HG03025 (cell line): ENCODE data around the gene KLHL21.

Source experiments
- ATAC-seq: cut with Tn5 transposase; IDR thresholded peaks from one replicate; pipeline ENCODE4 v1.9.1; 2021; ENCODE audit warnings: mild to moderate bottlenecking, moderate library complexity; ENCODE audit not compliant: unreplicated experiment, low FRiP score

KLHL21 gene

GRCh38 chr1:6627031-6627430 lies 24.4 kb upstream of the KLHL21 start:
- no peak for ATAC-seq

- ATAC-seq, result no peak
Observed at GRCh38 chr1:6625584-6626149, 23.0 kb upstream of the KLHL21 start.

DNA sequence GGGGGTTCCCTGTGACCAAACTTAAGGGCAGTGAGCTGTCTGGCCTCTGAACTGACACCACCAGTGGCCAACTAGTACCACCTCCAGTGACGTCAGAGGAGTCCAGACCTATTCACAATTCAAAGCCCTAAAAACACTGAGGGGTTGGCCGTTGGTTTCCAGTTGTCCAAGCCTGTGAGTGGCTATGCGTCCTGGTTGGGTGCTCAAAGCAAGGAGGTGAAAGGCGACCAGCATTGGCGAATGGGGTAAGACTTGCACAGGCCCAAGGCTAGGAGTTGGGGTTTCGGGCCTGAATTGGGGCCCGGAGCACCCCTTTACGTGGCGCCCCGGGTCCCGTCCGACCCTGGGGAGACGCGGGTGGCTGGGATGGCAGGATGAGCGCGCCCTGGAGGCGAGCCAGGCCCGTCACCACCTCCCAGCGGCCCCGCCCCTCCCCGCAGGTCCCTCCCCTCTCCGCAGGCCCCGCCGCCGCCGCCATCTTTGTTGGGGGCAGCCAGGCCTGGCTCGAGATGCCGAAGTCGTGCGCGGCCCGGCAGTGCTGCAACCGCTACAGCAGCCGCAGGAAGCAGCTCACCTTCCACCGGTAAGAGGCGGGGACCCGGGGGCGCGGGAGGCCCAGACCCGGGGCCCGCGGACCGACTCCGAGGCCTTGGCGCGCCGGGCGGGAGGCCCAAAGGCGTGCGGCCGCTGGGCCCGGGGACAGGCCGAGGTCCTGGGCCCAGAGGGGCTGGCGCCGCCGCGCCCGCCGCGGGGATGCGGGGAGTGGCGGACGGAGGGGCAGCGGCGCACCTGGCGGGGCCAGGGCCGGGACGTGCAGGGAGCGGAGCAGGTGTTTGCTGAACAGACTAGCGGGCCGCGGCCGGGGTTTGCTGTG lies 22.3 kb upstream of the KLHL21 start, which contains the start of gene THAP3:
Gene THAP3 (plus strand): TSS at position 159 of the 874 bp plus-strand sequence. CDS start 351 bp downstream, at position 510.
- ATAC-seq, result peak; percentile 74

- ATAC-seq, result no peak
Observed at GRCh38 chr1:6623269-6623965, 20.7 kb upstream of the KLHL21 start.

DNA sequence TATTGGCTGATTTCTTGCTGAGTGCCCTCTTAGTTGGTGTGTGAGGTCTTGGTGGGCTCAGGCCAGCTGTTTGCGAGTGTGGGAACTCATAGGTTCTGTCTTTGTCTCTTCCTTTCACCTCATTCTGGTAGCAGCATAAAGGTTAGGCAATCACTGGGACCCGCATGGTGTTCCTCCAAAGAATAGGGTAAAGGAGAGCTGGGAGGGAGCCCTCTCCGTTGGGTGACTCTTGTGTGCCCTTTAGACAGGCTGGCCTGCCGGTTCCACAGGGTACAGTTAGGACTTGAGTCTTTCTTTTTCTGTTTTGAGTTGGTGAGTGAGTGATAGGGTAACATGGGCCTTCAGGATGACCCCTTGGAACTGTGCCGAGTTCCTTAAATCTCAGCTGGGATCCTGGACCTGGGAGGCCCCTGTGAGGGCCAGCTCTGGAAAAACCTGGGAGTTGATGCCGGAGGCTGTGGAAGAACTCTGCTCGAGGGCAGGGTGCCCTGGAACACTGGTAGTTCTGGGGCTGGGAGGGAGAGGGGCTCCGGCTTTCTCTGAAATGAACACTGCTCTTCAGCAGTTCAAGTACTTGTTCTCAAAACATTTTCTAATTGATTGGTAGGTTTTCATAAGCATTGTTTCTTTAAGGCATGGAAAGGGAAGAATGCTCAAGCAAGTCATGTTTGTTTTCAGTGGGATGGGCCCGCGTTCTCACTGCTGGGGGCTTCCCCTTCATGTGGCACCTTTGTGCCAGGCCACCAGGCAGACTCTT lies 19.9 kb upstream of the KLHL21 start:
- no peak for ATAC-seq

- no peak for ATAC-seq
Observed at GRCh38 chr1:6621429-6622391, 19.0 kb upstream of the KLHL21 start.

GRCh38 chr1:6619045-6619444 lies 16.4 kb upstream of the KLHL21 start:
- no peak for ATAC-seq

DNA sequence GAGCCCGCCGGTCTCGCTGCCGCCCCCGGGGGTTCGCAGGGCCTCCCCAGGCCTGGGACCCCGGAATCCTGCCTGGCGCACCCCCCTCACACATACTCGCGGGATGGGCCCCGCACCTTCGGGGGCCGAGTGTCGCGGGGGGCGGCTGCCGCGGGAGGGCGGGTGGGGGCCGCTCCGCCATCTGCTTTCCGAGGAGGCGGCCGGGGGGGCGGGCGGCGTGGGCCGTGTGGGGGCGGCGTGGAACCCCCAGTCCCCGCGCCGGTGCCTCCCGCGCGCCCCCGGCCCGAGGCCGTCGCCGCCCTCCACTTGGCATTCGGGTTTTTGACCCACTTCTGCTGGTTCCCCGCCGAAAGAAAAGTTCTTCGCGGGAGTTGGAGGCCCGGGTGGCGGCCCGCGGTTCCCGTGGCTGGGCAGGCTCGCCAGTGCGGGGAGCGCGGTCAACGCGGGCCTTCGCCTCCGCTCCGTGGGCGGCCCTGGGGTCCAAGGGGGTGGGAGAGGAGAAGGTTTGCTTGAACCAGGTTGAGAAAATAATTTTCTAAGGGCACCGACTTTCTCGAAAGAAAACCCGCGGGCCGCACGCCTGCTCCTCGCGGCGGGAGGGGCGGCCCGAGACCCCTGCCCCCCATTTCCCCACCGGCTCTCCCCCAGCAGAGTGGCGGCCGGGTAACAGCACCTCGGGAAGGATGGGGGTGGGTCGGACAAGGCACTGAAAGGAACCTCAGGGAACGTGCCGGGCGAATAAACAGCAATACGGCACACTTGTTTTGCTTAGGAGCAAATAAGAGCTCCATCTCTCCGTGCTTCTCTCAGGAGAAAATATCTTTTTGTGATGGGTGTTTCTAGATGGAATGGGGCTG lies 12.5 kb upstream of the KLHL21 start:
- ATAC-seq, result no peak

DNA sequence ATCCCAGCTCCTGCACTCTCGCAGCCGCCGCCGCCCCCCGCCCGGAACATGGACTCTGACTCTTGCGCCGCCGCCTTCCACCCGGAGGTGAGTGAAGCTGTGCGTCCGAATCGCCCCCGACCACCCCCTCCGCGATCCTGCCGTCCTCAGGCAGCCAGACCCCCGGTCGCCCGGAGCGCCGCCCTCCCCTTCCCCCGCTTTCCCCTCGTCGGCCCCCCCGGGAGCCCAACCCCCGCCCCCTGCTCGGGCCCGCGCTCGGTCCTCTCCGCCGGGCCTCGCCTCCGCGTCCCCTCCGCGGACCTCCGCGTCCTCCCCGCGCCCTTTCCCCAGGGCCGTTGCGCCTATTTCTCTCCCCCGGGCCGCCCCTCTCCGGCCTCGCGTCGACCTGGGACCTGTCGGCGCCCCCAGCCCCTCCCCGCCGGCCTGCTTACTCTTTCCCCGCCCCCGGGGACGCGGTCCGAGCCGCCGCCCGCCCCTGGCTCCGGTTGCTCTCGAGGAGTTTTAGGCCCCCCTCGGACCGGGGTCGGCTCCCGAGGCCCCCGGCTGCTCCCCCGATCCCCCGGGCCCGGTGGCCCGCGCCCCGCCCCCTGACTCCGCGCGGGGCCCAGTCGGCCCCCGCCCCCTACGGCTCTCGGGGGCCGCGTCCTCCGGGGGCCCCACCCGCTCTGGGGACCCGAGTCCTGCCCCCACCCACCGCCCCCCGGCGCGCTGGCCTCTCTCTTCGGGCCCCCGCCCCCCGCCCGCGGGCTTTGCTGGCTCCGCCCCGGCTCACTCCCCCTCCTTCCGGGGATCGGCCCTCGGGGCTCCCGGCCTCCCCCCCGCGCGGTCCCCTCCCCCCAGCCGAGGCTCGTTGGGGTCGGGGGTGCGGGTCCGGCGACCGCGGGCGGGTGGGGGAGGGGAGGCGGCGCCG lies 11.6 kb upstream of the KLHL21 start:
- ATAC-seq, result no peak

DNA sequence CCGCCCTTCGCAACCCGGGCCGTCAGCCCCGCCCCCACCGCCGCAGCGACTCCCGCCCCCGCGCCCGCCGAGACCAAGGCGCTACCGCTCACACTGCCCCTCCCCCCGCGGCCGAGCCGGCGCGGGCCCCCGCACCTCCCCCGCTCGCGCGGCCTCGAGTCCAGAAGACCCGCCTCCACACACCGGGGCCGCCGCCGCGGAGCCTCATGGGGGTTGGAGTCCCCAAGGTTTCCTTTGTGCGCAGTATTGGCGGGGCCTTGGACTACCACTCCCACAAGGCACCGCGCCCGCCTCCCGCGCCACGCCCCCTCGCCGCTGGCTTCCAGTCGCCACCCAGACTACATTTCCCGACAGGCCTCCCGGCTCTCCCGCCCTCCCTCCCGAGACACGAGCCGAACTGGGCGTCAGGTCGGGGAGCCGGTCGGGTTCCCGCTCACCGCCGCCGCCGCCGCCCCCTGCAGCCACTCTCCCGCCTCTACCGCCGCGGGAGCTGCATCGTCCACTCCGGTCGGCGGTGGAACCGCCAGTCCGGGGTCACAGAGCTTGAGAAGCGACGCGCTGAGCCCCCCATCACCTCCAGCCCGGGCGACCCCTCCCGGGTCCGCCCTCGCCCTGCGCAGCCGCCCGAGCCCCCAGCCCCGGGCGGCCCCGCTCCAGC lies 10.8 kb upstream of the KLHL21 start, which contains the start of gene PHF13:
Gene PHF13 (plus strand): TSS at position 371 of the 658 bp plus-strand sequence. CDS start 336 bp downstream, outside the sequence.
- ATAC-seq, result peak; percentile 90

DNA sequence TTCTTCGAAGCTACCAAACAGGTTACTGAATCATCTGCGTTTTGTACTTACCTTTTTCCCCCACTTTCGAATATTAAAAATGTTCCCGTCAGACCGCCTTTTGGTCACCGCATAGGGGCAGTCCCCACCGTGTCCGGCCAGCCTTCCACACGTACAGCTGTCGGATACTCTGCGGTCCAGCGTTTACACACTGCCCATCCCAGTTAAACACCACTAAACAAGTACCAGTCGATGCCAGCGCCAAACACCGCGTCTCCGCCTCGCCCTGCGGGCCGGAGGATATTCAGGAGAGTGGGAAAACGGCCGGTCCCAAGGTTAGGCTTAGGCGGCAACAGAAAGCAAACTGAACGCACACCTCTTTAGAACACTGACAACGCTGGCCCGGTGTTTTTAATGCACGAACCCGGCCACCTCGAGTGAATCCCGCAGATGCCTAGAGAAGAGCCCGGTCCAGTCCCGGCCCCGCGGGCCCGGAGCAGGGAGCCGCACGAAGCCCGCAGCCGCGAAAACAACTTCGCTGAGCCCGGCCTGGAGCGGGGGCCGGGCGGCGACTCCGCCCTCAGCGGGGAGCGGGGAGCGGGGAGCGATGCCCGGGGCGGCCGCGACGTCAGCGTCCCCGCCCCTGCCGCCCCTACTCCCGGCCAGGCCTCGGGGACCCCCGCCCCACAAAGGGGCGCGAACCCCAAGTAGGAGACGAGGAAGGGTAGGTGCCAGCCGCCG lies 10.1 kb upstream of the KLHL21 start:
- ATAC-seq, result peak; percentile 26

DNA sequence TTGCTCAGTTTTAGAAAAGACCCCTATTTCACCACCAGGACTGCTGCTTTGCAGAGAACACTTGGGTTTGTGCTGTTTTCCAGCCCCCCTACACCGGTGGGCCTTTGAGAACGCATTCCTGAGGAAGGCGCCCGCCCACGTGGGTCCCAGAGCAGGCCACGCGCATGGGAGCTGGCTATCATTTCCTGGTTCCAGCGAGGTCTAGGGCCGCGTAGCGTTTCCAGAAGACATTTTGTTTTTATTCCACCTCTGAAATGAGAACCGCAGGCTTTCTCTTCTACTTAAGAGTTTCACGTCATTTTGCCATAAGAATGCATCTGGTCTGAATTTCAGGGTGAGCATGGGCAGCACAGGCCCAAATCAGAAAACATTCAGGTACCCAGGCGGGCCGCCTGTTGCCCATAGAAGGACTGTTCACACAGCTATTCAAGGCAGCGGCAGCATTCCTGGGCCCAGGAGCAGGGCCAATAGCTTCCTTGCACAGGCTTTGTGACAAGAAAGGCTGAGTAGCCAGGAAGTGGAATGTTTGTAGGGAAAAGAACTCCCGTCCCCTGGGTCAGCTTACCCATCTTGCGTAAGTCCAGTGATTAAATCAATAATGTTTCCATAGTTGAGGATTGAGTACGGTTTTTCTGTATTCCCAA lies 1.4 kb upstream of the KLHL21 start:
- no peak for ATAC-seq

DNA sequence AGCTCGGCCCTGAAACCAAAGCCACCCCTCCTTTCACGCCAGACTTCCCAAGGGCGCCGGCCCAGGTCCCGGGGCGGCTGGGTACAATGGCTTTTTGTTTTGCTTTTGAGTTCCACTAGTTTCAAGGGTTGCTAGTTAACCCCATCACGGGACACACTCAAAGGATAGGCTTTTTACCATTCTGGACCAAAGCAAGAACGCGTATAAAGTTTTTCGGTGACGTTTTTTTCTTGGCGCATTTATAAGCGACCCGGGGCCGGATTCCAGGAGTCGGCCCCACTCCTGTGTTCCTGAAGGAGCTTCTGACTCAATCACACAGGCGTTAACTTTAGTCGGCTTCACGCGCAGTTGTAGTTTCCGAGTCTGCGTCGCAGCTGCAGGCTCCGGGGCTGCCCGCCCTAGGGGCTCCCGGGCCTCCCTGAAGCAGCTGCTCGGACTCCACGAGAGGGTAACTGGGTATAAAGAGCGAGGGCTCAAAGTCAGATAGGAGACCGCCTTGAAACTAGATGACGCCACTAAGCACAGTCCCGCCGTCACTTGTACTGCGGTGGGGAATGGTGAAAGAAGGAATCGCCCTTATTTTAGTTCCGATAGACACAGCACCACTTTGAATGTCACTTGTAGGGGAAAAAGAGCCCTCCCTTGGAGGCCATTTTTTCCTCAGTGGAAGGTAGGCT lies 707 bp upstream of the KLHL21 start:
- peak; percentile 21 for ATAC-seq

DNA sequence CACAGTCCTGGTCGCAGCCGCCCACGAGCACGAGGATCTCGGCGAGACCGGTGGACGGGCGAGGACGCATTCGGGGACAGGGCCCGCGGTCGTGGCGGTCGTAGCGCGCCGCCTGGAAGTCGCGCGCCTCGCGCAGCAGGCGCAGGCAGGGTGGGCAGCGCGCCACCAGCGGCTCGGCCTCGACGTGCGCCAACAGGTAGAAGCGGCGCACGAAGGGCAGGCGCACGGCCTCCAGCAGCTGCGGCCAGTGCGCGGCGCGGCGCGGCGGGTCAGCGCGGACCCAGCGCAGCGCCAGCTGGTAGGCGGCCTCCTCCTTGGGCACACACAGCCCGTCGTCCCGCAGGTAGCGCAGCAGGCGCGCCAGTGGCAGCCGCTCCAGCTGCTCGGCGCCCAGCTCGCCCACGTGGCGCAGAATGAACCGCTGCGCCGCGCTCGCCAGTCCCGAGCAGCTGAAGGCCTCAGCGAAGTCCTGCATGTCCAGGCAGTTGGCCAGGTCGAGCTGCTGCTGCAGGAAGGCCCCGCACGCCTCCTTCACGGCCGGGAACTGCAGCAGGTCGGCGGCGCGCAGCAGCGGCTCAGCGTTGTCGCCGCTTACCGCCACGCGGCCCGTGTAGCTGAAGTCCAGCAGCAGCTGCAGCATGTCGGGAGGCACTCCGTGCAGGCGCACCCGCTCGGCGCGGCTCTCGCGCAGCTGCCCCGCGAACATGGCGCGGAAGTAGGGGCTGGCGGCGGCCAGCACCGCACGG lies 573 bp downstream of the KLHL21 start:
- ATAC-seq, result peak; percentile 26
